DND-41 (cell line): ENCODE data around the gene LY6G6C.
A peak's percentile ranks its signal among the peaks of the same experiment; 100 is the strongest.

Experiments used
- ATAC-seq: fragments of 200-7000 bp; cut with Tn5 transposase; 3 replicates; pipeline ENCODE4 v1.9.1; 2021; ENCODE audit warnings: low read depth; ENCODE audit not compliant: insufficient read depth
- DNase-seq: peaks from one replicate; pipeline ENCODE4 v3.0.0-alpha.2; 2020
- H2AFZ ChIP-seq: 2 replicates; pipeline ENCODE4 v1.6.0; 2012; ENCODE audit warnings: low read depth, low read length
- H3K27ac ChIP-seq: 2 replicates; pipeline ENCODE4 v1.5.1; 2012; ENCODE audit warnings: low read length, inconsistent platforms
- H3K27me3 ChIP-seq: fragments of 200-600 bp; sonication (generic); 2 replicates; pipeline ENCODE4 v1.6.0; 2012; ENCODE audit warnings: low read length, mild to moderate bottlenecking, inconsistent platforms; ENCODE audit not compliant: insufficient read depth, poor library complexity
- H3K36me3 ChIP-seq: 2 replicates; pipeline ENCODE4 v1.5.1; 2012; ENCODE audit warnings: low read length, inconsistent platforms; ENCODE audit not compliant: insufficient read depth
- H3K4me1 ChIP-seq: 2 replicates; pipeline ENCODE4 v1.5.1; 2012; ENCODE audit warnings: mild to moderate bottlenecking, low read length; ENCODE audit not compliant: insufficient read depth
- H3K4me2 ChIP-seq: 2 replicates; pipeline ENCODE4 v1.6.0; 2012; ENCODE audit warnings: mild to moderate bottlenecking, moderate library complexity, low read length, inconsistent platforms; ENCODE audit not compliant: insufficient read depth
- H3K4me3 ChIP-seq, 2 experiments: fragments of 200-600 bp in 1 of 2; shearing (Covaris generic) in 1 of 2; 2 replicates each; pipeline ENCODE4 v1.5.1; 2012 to 2016; ENCODE audit warnings: inconsistent platforms in 2 of 2, low read length in 2 of 2, mild to moderate bottlenecking in 2 of 2, low read depth in 1 of 2, moderate library complexity in 1 of 2
- H3K79me2 ChIP-seq: 2 replicates; pipeline ENCODE4 v1.6.0; 2012; ENCODE audit warnings: low read length, inconsistent platforms; ENCODE audit not compliant: insufficient read depth
- H3K9ac ChIP-seq: 2 replicates; pipeline ENCODE4 v1.6.0; 2012; ENCODE audit warnings: low read depth, mild to moderate bottlenecking, inconsistent platforms, low read length, moderate library complexity
- H3K9me3 ChIP-seq: 2 replicates; pipeline ENCODE4 v1.5.1; 2012; ENCODE audit warnings: low read length, moderate library complexity, mild to moderate bottlenecking, inconsistent platforms; ENCODE audit not compliant: insufficient read depth, severe bottlenecking
- H4K20me1 ChIP-seq: 2 replicates; pipeline ENCODE4 v1.6.0; 2012; ENCODE audit warnings: low read length; ENCODE audit not compliant: insufficient read depth
- EZH2 ChIP-seq: IDR thresholded peaks from 3 replicates; pipeline ENCODE4 v1.6.1; 2012; ENCODE audit warnings: borderline replicate concordance, low read depth, mild to moderate bottlenecking, moderate library complexity, low read length, inconsistent platforms; ENCODE audit not compliant: severe bottlenecking
- TF ChIP-seq, protein P1 (sequence below): IDR thresholded peaks from 2 replicates; pipeline ENCODE4 v1.5.1; 2012; ENCODE audit warnings: borderline replicate concordance, low read length, moderate library complexity, mild to moderate bottlenecking; ENCODE audit not compliant: poor library complexity, severe bottlenecking; ENCODE audit errors: extremely low read depth

The LY6G6C gene

DNA sequence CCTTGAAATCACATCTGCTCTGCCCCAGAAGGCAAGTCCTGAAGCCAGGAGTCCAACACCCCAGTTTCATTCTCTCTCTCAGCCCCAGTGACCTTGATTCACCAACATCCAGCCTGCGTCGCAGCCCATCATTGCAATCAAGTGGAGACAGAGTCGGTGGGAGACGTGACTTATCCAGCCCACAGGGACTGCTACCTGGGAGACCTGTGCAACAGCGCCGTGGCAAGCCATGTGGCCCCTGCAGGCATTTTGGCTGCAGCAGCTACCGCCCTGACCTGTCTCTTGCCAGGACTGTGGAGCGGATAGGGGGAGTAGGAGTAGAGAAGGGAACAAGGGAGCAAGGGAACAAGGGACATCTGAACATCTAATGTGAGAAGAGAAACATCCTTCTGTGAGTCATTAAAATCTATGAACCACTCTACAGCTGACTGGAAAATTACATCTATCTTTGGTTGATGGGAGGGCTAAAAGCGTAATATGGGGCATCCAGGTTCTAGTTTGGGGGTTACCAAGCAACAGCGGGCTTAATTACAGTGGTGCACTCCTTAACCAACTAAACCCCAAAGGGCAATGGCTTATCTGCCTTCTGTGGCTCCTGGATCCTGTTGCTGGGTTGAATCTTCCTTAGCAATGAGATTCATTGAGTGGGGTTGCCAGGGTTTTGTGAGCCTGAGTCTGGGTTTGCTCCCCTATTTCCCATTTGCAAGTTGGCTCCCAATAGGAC is 3.9 kb downstream of the LY6G6C start:
- H3K9ac ChIP-seq = no peak overlapping the region
- H3K4me1 ChIP-seq = no peaks in the 10 kb centered on the region
- no peaks in the 10 kb centered on the region for H4K20me1 ChIP-seq
- ATAC-seq (no peak), DNase-seq (no peak)
- no peak overlapping the region for H3K4me3 ChIP-seq
- no peak overlapping the region for H3K4me2 ChIP-seq
- no peaks in the 10 kb centered on the region for H3K79me2 ChIP-seq
- no peaks in the 10 kb centered on the region for H3K27me3 ChIP-seq
- H3K36me3 ChIP-seq = no peaks in the 10 kb centered on the region
- no peaks in the 10 kb centered on the region for H3K9me3 ChIP-seq
- H2AFZ ChIP-seq = no peak overlapping the region
- TF ChIP-seq EZH2 = no peak
- TF ChIP-seq, protein P1, sequence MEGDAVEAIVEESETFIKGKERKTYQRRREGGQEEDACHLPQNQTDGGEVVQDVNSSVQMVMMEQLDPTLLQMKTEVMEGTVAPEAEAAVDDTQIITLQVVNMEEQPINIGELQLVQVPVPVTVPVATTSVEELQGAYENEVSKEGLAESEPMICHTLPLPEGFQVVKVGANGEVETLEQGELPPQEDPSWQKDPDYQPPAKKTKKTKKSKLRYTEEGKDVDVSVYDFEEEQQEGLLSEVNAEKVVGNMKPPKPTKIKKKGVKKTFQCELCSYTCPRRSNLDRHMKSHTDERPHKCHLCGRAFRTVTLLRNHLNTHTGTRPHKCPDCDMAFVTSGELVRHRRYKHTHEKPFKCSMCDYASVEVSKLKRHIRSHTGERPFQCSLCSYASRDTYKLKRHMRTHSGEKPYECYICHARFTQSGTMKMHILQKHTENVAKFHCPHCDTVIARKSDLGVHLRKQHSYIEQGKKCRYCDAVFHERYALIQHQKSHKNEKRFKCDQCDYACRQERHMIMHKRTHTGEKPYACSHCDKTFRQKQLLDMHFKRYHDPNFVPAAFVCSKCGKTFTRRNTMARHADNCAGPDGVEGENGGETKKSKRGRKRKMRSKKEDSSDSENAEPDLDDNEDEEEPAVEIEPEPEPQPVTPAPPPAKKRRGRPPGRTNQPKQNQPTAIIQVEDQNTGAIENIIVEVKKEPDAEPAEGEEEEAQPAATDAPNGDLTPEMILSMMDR = no peak
- H3K27ac ChIP-seq = no peak overlapping the region

DNA sequence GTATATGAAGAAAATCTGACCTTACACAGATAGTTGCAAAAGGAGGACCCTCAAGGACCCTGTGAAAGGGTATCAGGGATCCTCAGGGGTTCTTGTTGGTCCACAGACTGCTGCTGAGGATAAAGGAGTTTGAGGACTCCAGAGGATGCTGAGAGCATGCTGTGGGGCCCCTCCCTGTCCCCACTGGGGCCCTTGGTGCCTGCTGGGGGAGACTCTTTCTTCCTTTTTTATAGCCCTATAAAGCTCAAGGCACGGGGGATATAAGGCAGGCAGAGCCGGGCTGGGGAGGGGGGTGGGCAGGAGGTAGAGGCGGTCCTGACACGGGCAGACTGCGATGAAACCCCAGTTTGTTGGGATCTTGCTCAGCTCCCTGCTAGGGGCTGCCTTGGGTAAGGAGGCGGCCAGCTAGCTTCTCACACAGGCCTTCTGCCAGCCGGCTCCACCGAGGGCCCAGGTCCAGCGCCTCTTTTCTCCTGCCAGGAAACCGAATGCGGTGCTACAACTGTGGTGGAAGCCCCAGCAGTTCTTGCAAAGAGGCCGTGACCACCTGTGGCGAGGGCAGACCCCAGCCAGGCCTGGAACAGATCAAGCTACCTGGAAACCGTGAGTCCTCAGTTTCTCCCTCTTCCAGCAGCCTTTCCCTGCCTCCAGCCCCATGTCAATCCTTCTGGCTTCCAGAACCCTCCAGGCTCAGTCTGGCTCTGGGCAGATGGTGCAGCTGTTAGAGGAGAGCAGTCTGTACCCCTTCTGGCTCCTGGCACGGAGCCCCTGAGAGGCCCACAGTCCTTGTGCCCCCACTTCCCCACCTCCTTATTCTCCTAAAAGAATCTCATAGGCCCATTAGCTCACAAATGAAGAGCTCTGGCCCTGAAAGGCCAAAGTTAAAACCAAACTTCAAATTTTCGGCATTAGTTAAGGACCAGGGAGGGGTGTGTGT is 6.3 kb downstream of the LY6G6C start, which contains the start of gene LY6G6D:
LY6G6D (plus strand) TSS at position 327 of the 937 bp plus-strand sequence; CDS start at position 335, 8 bp downstream.
- H3K36me3 ChIP-seq = no peaks in the 10 kb centered on the region
- H3K4me1 ChIP-seq = no peaks in the 10 kb centered on the region
- H3K4me2 ChIP-seq = no peak within 1 kb of the TSS
- DNase-seq = no peak
- no peaks in the 10 kb centered on the region for H3K27me3 ChIP-seq
- ATAC-seq = no peak
- no peak within 1 kb of the TSS for H3K4me3 ChIP-seq
- no peaks in the 10 kb centered on the region for H3K9me3 ChIP-seq
- no peak within 1 kb of the TSS for H3K27ac ChIP-seq
- H3K79me2 ChIP-seq = no peaks in the 10 kb centered on the region
- H3K9ac ChIP-seq = 0 out of 2 replicates have a peak within 1 kb of the TSS, but pooled peaks have one; percentile 5
- no peaks in the 10 kb centered on the region for H4K20me1 ChIP-seq
- no peak for TF ChIP-seq EZH2
- TF ChIP-seq, protein P1 = no peak
- no peak within 1 kb of the TSS for H2AFZ ChIP-seq

DNA sequence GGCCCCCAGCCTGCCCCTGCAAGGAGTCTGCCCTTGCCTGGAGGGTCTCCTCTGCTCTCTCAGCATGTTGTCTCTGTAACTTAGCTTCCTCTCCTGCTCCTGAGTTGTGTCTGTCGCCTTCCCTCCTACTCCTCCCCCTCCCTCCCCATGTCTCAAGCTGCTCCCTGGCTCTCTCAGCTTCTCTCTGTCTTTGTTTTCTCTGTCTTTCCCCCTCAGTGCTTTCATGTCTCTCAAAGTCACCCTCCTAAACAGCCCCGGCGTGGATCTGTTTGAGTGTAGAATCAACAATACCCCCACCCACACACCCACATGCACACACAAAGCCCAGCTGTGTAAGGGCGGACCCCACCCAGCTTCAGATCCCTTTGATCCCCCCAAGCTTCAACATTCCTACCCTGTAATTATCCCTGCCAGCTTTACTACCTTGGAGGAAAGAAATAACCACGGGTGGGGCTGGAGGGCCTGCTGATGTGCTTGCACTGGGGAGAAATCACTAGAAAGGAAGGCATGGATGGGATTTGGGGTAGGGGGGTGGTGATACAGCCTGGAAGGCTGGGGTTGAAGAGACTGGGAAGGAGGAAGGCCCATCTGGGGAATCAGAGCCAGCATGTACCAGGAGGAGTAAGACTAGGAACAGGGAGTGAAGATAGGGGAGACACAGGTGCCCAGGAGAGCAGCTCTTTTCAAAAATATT is 7.4 kb downstream of the LY6G6C start:
- no peak for DNase-seq
- H3K9me3 ChIP-seq = no peaks in the 10 kb centered on the region
- 0 out of 2 replicates have a peak overlapping the region, but pooled peaks have one; percentile 5 for H3K9ac ChIP-seq
- no peak overlapping the region for H3K4me3 ChIP-seq
- no peaks in the 10 kb centered on the region for H3K36me3 ChIP-seq
- no peaks in the 10 kb centered on the region for H3K27me3 ChIP-seq
- H3K4me1 ChIP-seq = no peaks in the 10 kb centered on the region
- H2AFZ ChIP-seq = no peak overlapping the region
- no peaks in the 10 kb centered on the region for H4K20me1 ChIP-seq
- no peak overlapping the region for H3K4me2 ChIP-seq
- ATAC-seq = no peak
- no peaks in the 10 kb centered on the region for H3K79me2 ChIP-seq
- no peak overlapping the region for H3K27ac ChIP-seq
- TF ChIP-seq EZH2 = no peak
- TF ChIP-seq, protein P1 = no peak
